Vagina (tissue), 2 donors: ENCODE data around the gene ZBTB16.

Experiments
- CTCF ChIP-seq, 3 experiments: fragments of 450-650 bp in 2 of 3; fragments of 200-600 bp in 1 of 3; sonication (generic) in 1 of 3; IDR thresholded peaks; one replicate each; pipeline ENCODE4 v1.5.1; 2017 to 2019; ENCODE audit warnings: antibody characterized with exemption in 3 of 3, mild to moderate bottlenecking in 2 of 3, moderate library complexity in 2 of 3
- POLR2A ChIP-seq, 2 donors: fragments of 450-650 bp; IDR thresholded peaks; one replicate each; pipeline ENCODE4 v1.6.1; 2017; ENCODE audit warnings: antibody characterized with exemption in 2 of 2, mild to moderate bottlenecking in 2 of 2, moderate library complexity in 2 of 2
- POLR2AphosphoS5 ChIP-seq, 2 donors: sonication (generic); formaldehyde crosslinking; IDR thresholded peaks; one replicate each; pipeline ENCODE4 v1.9.0; 2017; ENCODE audit warnings: antibody characterized with exemption in 2 of 2, mild to moderate bottlenecking in 2 of 2, low read depth in 1 of 2; ENCODE audit not compliant: insufficient read depth in 1 of 2

DNA sequence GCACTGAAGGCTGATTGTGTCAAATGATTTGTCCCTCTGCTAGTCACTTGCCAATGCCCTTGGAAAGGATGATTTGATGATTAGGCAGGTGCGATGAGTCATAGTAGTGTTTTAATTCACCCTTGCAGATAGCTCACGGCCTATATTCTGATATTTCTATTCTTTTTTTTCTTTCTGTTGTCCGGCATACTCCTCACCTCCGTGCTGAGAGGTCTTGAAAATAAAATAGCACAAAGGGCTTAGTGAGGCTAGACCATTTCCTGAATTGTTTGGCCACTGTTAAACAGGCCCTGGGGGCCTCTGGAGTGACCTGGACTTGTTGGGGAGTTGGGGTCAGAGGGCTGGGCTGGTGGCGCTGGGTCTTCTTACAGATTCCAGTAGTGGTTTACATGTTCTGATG lies 99.8 kb downstream of the ZBTB16 start:
- TF ChIP-seq CTCF (IDR thresholded peaks at IDR 0.05) (no peak), POLR2A (IDR thresholded peaks at IDR 0.05) (no peak), POLR2AphosphoS5 (IDR thresholded peaks at IDR 0.05; ENCODE audit: insufficient read depth in 1 of 2, low read depth in 1 of 2) (peak in 1 of 2 donors; percentile 13)
